Central memory CD8-positive, alpha-beta T cell (primary cell): ENCODE results near the gene TBXAS1.

Experiments used
- ATAC-seq: fragments of 150-1000 bp; cut with Tn5 transposase; replicated peaks from 2 replicates; pipeline ENCODE4 v1.10.0; 2022; ENCODE audit warnings: mild to moderate bottlenecking, moderate FRiP score, moderate number of reproducible peaks; ENCODE audit not compliant: poor library complexity, severe bottlenecking; ENCODE audit errors: extremely low read depth
- DNase-seq, 2 donors: peaks; one replicate each; pipeline ENCODE4 v3.0.0; 2021; ENCODE audit warnings: low spot score in 2 of 2
- H3K27ac Mint-ChIP-seq: one replicate; pipeline ENCODE4 v1.8.0; 2022; ENCODE audit warnings: low read depth, mild to moderate bottlenecking, moderate library complexity, mixed read lengths
- H3K27me3 Mint-ChIP-seq: one replicate; pipeline ENCODE4 v1.8.0; 2022; ENCODE audit warnings: mixed read lengths
- H3K36me3 Mint-ChIP-seq: one replicate; pipeline ENCODE4 v1.8.0; 2022; ENCODE audit warnings: mild to moderate bottlenecking, moderate library complexity, mixed read lengths; ENCODE audit not compliant: insufficient read depth
- H3K4me1 Mint-ChIP-seq: one replicate; pipeline ENCODE4 v1.8.0; 2022; ENCODE audit warnings: mixed read lengths
- H3K4me3 Mint-ChIP-seq: one replicate; pipeline ENCODE4 v1.8.0; 2022; ENCODE audit warnings: mild to moderate bottlenecking, moderate library complexity, mixed read lengths
- H3K9me3 Mint-ChIP-seq: one replicate; pipeline ENCODE4 v1.8.0; 2022; ENCODE audit warnings: mixed read lengths

Gene TBXAS1

DNA sequence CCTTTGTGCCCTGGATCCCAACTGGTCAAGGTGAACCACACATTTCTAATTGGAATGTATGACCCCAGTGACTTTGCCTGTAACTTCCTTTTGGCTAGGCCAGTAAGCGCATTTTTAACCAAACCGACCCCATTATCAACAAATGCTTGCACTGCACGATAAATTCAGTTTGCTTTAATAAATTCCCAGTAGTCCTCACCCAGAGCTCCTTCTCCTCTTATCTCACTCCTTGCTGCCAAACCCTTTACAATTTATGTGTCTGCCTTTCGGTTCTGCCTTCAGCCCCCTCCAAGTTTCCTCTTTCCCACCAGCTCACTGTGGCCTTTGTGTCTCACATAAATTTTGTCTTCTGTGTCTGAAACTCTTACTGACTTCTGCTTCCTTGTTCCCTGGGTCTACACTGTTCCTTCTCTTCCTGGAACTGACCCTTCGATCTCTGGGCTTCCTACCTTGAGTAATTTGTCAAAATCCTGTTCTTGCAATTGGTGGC is 59.0 kb downstream of the TBXAS1 start:
- Mint-ChIP-seq H3K36me3 (peaks cover 2% of the 10 kb centered on the region), H3K27me3 (peaks cover 22% of the 10 kb centered on the region), H3K9me3 (no peaks in the 10 kb centered on the region), H3K4me1 (no peaks in the 10 kb centered on the region), H3K27ac (no peak overlapping the region), H3K4me3 (no peak overlapping the region)
- ATAC-seq, result no peak
- DNase-seq, result no peak

- no peak overlapping the region for H3K27ac Mint-ChIP-seq
- H3K36me3 Mint-ChIP-seq, result no peaks in the 10 kb centered on the region
- no peak for DNase-seq
These were observed 60.3 kb downstream of the TBXAS1 start for GRCh38 chr7:139889186-139889871.

GRCh38 chr7:139893461-139893860 is 64.4 kb downstream of the TBXAS1 start:
- H3K36me3 Mint-ChIP-seq, result peaks cover 3% of the 10 kb centered on the region
- H3K27me3 Mint-ChIP-seq, result peaks cover 60% of the 10 kb centered on the region
- no peaks in the 10 kb centered on the region for H3K4me1 Mint-ChIP-seq
- ATAC-seq, result no peak
- H3K4me3 Mint-ChIP-seq, result no peak overlapping the region
- no peak overlapping the region for H3K27ac Mint-ChIP-seq
- DNase-seq, result no peak
- H3K9me3 Mint-ChIP-seq, result no peaks in the 10 kb centered on the region

More at GRCh38 chr7:139889186-139889871, 60.3 kb downstream of the TBXAS1 start:
- ATAC-seq, result no peak
- H3K27me3 Mint-ChIP-seq, result peaks cover 32% of the 10 kb centered on the region
- no peak overlapping the region for H3K4me3 Mint-ChIP-seq
- H3K9me3 Mint-ChIP-seq, result no peaks in the 10 kb centered on the region
- H3K4me1 Mint-ChIP-seq, result no peaks in the 10 kb centered on the region

DNA sequence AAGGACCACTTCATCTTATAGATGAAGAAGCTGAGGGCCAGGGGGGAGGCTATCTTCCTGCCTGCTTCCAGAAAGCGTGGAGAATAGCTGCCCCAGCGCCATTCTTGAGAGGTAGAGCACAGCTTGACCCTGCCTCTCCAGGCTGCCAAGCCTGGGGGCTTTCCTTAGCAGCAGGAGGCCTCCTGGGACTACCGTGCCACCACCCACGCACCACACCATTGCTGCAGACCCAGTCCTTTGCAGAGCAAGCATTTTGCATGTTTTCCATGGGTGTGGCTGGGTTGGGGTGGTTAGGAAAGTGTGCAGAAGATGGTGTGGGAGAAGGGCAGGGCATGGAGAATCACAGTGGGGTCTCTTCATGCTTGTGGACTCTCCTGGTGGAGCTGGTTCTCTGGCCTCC is 64.9 kb downstream of the TBXAS1 start:
- ATAC-seq (no peak), DNase-seq (no peak)
- H3K9me3 Mint-ChIP-seq, result no peaks in the 10 kb centered on the region
- H3K36me3 Mint-ChIP-seq, result peaks cover 3% of the 10 kb centered on the region
- no peak overlapping the region for H3K4me3 Mint-ChIP-seq
- H3K27ac Mint-ChIP-seq, result no peak overlapping the region
- no peaks in the 10 kb centered on the region for H3K4me1 Mint-ChIP-seq
- H3K27me3 Mint-ChIP-seq, result peaks cover 60% of the 10 kb centered on the region

DNA sequence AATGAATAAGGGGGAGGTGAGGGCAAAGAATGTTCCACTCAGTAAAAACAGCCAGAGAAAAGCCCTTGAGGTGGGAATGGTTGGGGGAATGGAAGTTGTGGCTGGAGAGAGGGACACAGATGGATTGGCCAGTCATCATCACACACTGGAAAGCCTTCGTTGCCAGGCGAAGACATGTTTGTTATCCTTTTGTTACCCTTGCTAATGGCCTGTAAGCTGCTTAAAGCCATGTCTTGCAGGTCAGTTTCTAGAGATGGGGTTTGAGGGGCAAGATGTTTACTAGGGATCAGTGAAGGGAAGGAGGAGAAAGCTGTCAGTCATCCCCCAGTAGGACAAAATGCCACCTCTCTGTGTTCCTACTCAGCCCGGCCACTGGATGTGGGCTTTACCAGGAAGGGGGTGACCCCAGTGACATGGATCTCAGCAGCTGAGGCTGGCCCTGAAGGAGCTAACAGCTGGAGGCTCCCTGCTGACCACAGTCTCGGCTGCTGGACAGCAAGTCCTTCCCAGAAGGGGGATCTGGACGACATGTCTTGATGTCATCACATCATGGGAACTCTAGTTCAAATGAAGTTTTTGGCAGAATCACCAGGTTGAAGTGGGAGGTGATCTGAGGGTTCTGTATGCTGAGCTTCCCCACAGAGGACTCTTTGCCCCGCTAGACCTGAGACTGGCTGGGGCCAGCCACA is 66.2 kb downstream of the TBXAS1 start:
- Mint-ChIP-seq H3K4me1 (no peaks in the 10 kb centered on the region), H3K27ac (no peak overlapping the region), H3K9me3 (no peaks in the 10 kb centered on the region), H3K4me3 (no peak overlapping the region), H3K27me3 (peaks cover 60% of the 10 kb centered on the region), H3K36me3 (peaks cover 3% of the 10 kb centered on the region)
- ATAC-seq (no peak), DNase-seq (no peak)

DNA sequence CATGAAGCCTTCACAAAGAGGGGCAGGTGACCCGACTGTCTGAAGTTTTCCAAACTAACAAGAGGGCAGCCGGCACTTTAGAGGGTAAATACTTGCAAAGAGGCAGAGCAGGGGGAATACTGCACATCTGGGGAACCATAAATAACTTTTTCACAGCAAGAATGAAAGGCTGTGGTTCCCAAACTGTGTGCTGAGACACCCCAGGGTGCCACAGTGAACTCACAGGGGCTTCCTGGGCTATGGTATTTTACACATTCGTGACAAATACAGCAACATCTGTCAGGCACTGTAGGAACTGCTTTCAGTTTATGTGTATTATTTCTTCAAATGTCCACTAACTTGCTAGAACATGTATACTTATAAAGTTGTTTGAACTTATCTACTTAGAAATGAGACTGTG is 67.2 kb downstream of the TBXAS1 start:
- no peak for DNase-seq
- Mint-ChIP-seq H3K27ac (no peak overlapping the region), H3K9me3 (no peaks in the 10 kb centered on the region), H3K27me3 (peaks cover 51% of the 10 kb centered on the region), H3K36me3 (peaks cover 3% of the 10 kb centered on the region), H3K4me3 (no peak overlapping the region), H3K4me1 (no peaks in the 10 kb centered on the region)
- no peak for ATAC-seq

DNA sequence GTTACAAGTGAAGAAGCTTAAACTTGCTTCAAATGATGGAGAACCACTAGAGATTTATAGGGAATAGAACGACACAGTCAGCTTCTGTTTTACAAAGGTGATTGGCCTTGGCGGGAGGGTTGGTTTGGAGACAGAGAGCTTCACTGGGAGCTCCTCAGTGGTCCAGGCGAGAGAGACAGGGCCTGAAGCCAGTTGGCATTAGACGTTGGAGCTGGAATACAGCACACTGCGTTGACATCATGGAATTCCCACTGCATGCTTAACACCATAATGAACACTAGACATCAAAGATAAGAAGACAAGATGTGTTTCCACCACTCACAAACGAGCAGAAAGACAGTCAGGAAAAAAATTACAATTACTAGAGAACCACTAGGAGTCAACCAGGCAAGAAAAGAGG is 67.8 kb downstream of the TBXAS1 start:
- Mint-ChIP-seq H3K27ac (no peak overlapping the region), H3K36me3 (peaks cover 3% of the 10 kb centered on the region), H3K27me3 (peaks cover 45% of the 10 kb centered on the region), H3K4me1 (no peaks in the 10 kb centered on the region), H3K4me3 (no peak overlapping the region), H3K9me3 (no peaks in the 10 kb centered on the region)
- ATAC-seq (no peak), DNase-seq (no peak)

- peaks cover 3% of the 10 kb centered on the region for H3K36me3 Mint-ChIP-seq
- peaks cover under 1% of the 10 kb centered on the region for H3K9me3 Mint-ChIP-seq
- H3K4me3 Mint-ChIP-seq, result no peak overlapping the region
- H3K27me3 Mint-ChIP-seq, result peaks cover 42% of the 10 kb centered on the region
- H3K27ac Mint-ChIP-seq, result no peak overlapping the region
- DNase-seq (no peak), ATAC-seq (no peak)
- H3K4me1 Mint-ChIP-seq, result no peaks in the 10 kb centered on the region
These were observed 68.5 kb downstream of the TBXAS1 start for GRCh38 chr7:139897422-139898090.

DNA sequence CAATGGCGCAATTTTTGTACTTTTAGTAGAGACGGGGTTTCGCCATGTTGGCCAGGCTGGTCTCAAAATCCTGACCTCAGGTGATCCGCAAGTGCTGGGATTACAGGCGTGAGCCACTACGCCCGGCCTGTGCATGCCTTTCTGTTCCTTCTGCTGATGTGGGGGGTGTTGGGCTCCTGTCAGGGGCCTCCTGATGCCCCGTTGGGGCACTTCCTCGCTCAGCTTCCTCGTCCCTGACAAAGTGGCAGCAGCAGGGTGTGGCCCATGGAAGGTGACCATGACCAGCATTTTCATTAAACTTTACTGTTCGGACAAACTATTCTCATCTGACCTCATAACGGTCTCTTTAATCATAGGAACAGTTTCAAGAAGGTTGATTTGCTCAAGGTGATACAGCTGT is 69.4 kb downstream of the TBXAS1 start:
- Mint-ChIP-seq H3K9me3 (peaks cover 7% of the 10 kb centered on the region), H3K27ac (no peak overlapping the region), H3K27me3 (peaks cover 33% of the 10 kb centered on the region), H3K4me1 (no peaks in the 10 kb centered on the region), H3K36me3 (peaks cover 3% of the 10 kb centered on the region), H3K4me3 (no peak overlapping the region)
- no peak for ATAC-seq
- no peak for DNase-seq

DNA sequence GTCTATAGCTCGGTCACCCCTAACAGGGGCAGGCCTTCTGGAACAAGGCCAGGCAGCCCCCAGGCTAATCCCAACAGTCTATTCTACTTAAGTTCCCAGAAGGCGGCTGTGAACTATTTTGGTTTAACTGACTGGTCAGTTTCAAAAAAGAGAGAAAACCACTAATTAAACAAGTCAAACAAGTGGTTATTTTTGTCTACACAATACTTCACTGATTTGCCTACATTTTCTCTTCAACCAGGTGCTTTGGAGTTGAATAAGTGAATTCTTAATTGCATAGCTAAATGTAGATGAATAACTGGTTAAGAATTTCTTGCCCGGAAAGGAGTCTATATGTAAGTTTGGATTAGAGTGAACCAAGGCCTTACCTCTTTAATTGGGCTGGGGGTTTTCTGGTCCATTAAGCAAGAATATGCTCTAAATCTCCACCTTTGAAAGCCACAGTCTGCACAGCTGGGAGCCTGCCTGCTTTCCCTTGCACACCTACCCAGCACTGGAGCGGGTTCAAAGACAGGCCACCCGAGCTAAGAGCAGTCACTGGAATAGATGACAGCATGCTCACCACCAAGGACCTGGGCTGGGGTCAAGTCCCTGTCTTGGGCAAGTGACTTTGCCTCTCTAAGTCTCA is 70.4 kb downstream of the TBXAS1 start:
- H3K36me3 Mint-ChIP-seq, result peaks cover 3% of the 10 kb centered on the region
- peaks cover 7% of the 10 kb centered on the region for H3K9me3 Mint-ChIP-seq
- no peaks in the 10 kb centered on the region for H3K4me1 Mint-ChIP-seq
- no peak overlapping the region for H3K4me3 Mint-ChIP-seq
- H3K27me3 Mint-ChIP-seq, result peaks cover 32% of the 10 kb centered on the region
- ATAC-seq (no peak), DNase-seq (no peak)
- H3K27ac Mint-ChIP-seq, result no peak overlapping the region

DNA sequence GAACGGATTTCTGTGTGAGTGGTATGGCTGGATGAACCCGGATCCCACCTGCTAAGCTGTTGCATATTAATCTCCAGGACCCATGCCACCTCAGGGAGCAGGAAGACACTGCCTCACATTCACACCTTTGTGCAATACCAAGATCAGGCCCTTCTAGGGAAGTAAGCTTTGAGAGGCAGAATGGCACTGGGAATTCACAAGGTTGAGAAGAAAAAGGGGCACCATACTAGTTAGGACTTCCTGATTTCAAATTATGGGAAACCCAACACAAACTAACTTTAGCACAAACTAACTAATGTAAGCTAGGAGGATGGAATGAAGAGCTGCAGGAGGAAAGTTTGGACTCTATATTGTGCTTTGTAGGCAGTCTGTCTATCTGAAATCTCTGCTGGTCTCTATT is 71.3 kb downstream of the TBXAS1 start:
- Mint-ChIP-seq H3K4me3 (no peak overlapping the region), H3K36me3 (peaks cover 3% of the 10 kb centered on the region), H3K27me3 (peaks cover 32% of the 10 kb centered on the region), H3K27ac (no peak overlapping the region), H3K4me1 (no peaks in the 10 kb centered on the region), H3K9me3 (peaks cover 7% of the 10 kb centered on the region)
- DNase-seq (no peak), ATAC-seq (no peak)

GRCh38 chr7:139901056-139901795 is 72.2 kb downstream of the TBXAS1 start:
- peaks cover 27% of the 10 kb centered on the region for H3K27me3 Mint-ChIP-seq
- H3K27ac Mint-ChIP-seq, result no peak overlapping the region
- no peak overlapping the region for H3K4me3 Mint-ChIP-seq
- ATAC-seq (no peak), DNase-seq (no peak)
- peaks cover 3% of the 10 kb centered on the region for H3K36me3 Mint-ChIP-seq
- H3K9me3 Mint-ChIP-seq, result peaks cover 7% of the 10 kb centered on the region
- no peaks in the 10 kb centered on the region for H3K4me1 Mint-ChIP-seq
